Heart left ventricle (tissue), 13 donors: ENCODE results near the gene KLHL42.

Experiments
- CTCF ChIP-seq, 12 donors: fragments of 200-600 bp; sonication (generic) in 4 of 12; IDR thresholded peaks; one replicate each; pipeline versions ENCODE4 v1.5.0 to v1.8.0; 2018 to 2022; ENCODE audit warnings: antibody characterized with exemption in 12 of 12, mild to moderate bottlenecking in 5 of 12
- POLR2A ChIP-seq, 2 donors: fragments of 450-650 bp; IDR thresholded peaks; one replicate each; pipeline ENCODE4 v1.6.1; 2017; ENCODE audit warnings: antibody characterized with exemption in 2 of 2, mild to moderate bottlenecking in 2 of 2, moderate library complexity in 2 of 2
- donor health status: ischemic (EF 13 %, LVEDD 7.1; RV severe dilation, severe dysfunction).
- donor health status: DM: no; HTN: yes; CAD: no.
- donor health status: DM: no; HTN: no; CAD: no.
- donor health status: ischemic (EF 25% LVEDD 6.9; RV normal size, moderate dysfunction).
- donor health status: ischemic (EF 25% LVEDD 5.7; RV mildly dilated, moderate dysfunction).
- donor health status: ischemic (EF 35%, LVEDD 5.7; RV mildly dilated, moderate dysfunction).
- donor health status: nonischemic (EF 11% LVEDD 7.7; RV severe dilation, severe dysfunction).
- donor health status: DM: yes; HTN: yes; CAD: no.
- donor health status: PGD.
- donor health status: ischemic (EF 29% LVEDD 5.4; RV normal size, mild dysfunction).
- donor health status: nonischemic (EF 23%, LVEDD 6.1; RV moderate dilation, normal function).

- TF ChIP-seq CTCF (IDR thresholded peaks at IDR 0.05) (no peak), POLR2A (IDR thresholded peaks at IDR 0.05) (no peak)
Measured at GRCh38 chr12:27779416-27779919, 565 bp upstream of the KLHL42 start.
